ENCODE measurements around the gene ZNF670.

GRCh38 chr1:247077876-247078257 lies 744 bp downstream of the ZNF670 start:
- TF ChIP-seq POLR2A (IDR thresholded peaks at IDR 0.05): no peak
- no peak for TF ChIP-seq CTCF (IDR thresholded peaks at IDR 0.05)
- TF ChIP-seq POLR2AphosphoS5 (IDR thresholded peaks at IDR 0.05; ENCODE audit: insufficient read depth in 1 of 2, low read depth in 1 of 2): no peak

Measured in vagina (tissue), 2 donors.